GM10248 (cell line): Measurements from ENCODE around the gene UNC5B.

Source experiments
- CTCF ChIA-PET: fragments of 300-600 bp; sonication (Branson Sonifier 250); formaldehyde crosslinking; extraction: SDS; loops from one replicate; lab custom pipeline; 2021; ENCODE audit warnings: antibody characterized with exemption; lab: Yijun Ruan, JAX
- POLR2A ChIA-PET: fragments of 350-650 bp; sonication (Branson Sonifier 250); formaldehyde crosslinking; extraction: SDS; loops from one replicate; lab custom pipeline; 2020; ENCODE audit warnings: antibody characterized with exemption; lab: Yijun Ruan, JAX
- DNase-seq: peaks from one replicate; pipeline ENCODE4 v3.0.0; 2012; ENCODE audit errors: extremely low spot score
- TF ChIP-seq, protein P1 (sequence below): IDR thresholded peaks from 2 replicates; pipeline ENCODE4 v1.5.1; 2012; ENCODE audit warnings: mild to moderate bottlenecking, low read depth; ENCODE audit errors: extremely low read depth, missing control alignments, control extremely low read depth

The UNC5B gene

DNA sequence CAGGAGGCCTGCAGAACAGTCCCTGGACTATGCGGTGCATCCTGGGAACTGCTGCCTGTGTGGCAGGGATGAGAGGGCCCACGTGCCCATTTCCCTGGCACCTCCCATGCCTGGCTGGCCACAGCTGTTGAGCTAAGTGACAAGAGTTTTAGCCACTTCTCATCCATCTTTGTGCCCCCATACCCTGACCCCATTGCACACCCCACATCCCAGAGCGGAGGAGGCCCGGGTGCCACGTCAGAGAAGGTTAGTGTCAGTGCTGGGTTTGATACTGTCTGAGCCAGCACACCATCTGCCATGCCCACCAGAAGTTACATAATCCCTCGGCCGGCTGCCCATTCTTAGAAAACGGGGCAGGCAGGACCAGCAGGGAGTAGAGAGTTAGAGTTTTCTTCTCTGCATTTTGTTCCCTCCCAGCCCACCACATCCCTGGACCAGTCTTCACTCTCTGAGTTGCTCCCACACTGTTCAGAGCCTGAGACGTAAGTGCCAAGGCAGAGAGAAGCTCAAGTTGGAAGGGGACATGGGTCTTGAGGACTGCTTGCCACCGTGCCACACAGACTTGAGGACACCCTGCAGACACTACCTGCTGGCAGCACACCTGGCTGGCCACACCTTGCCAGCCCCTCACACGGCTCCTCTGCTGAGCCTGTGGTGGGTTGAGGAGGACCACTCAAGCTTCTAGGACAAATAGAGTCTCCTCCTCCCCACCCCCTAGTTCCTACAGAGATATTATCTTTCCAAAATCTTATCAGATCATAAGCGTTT lies 13.1 kb downstream of the UNC5B start:
- ChIA-PET CTCF (no interaction called here), POLR2A (no interaction called here)
- TF ChIP-seq, protein P1, sequence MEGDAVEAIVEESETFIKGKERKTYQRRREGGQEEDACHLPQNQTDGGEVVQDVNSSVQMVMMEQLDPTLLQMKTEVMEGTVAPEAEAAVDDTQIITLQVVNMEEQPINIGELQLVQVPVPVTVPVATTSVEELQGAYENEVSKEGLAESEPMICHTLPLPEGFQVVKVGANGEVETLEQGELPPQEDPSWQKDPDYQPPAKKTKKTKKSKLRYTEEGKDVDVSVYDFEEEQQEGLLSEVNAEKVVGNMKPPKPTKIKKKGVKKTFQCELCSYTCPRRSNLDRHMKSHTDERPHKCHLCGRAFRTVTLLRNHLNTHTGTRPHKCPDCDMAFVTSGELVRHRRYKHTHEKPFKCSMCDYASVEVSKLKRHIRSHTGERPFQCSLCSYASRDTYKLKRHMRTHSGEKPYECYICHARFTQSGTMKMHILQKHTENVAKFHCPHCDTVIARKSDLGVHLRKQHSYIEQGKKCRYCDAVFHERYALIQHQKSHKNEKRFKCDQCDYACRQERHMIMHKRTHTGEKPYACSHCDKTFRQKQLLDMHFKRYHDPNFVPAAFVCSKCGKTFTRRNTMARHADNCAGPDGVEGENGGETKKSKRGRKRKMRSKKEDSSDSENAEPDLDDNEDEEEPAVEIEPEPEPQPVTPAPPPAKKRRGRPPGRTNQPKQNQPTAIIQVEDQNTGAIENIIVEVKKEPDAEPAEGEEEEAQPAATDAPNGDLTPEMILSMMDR: no peak
- DNase-seq: no peak

DNA sequence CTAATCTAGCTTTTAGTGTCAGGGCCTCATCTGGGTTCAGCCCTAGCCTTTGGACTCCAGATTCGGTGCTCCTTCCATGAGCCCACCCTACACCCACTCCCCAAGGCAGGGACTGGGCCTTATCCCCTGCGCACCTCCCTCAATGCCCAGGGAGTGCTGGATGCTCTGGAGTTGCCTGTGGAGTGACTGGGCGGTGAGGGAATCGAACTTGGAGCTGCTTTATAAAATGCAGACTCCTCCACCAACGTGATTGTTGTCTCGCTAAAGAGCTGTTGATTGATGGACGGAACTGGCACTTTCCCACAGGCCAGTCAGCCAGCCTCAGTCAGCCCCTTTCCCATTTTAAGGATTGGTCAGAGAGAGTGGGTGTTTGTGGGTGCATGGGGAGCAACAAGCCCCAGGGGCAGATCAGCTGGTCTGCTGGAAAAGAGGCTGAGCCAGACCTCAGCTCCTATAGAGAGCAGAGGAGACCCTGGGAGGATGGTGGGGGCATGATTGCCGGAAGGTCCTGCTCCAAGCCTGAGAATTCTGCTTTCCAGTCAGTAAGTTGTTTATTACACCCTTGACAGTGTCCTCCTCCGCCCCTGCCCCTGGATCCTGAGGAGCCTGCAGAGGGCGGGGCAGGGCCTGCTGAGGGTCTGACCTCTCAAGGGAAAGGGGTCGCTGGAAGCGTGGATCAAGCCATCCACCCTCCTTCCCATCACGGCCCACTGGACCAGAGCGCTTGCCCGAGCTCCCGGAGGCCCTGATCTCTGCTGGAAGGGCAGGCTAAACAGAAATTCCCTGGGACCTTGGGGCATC lies 16.7 kb downstream of the UNC5B start:
- TF ChIP-seq, protein P1: no peak
- DNase-seq: no peak
- ChIA-PET POLR2A (no interaction called here), CTCF (interaction anchor here (1.0 to 1.2 kb wide), 2 partner anchors 304 to 317 kb away, joined by 3 to 4 read pairs; no protein-coding TSS in a partner anchor)

DNA sequence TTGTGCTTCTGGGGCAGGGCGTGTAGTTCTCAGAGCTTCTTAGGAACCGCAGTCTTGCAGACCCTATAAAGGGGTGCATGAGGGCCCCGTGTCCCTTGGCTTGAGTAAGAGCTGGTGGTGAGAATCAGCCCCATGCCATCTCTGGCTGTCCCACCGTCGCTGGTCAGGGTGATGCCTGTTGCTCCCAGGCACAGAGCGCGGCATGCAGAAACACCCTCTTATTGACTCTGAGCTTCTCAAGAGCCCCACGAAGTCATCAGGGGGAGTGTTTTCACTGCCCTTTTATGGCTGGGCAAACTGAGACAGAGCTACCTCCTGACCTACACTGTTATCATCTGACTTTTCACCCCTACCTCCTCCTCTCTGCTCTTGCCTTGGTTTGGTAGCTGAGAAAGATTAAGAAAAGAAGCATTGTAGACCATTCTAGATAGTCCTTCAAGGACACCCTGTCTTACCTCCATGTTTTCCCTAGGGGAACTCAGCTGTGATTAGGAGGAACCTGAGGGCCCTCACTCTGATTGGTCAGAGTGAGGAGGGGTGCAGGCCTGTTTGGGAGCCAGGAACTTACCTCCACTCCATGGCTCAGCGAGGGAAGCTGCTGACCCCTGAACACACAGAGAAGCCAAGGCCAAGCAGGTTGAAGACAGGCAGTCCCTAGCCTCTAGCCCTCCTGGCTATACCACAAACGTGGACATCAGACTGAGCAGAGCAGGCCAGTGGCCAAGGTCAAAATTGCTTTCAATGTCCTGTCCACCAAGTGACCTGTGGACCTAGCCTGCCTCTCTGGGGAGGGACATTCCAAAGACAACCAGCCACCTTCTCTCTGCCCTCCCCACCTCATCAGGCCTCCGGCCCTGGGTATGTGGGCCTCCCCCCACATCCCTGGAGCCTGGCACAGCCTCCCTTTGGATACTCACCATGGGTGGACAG lies 17.6 kb downstream of the UNC5B start:
- TF ChIP-seq, protein P1: no peak
- no peak for DNase-seq
- POLR2A ChIA-PET: no interaction called here
- CTCF ChIA-PET: interaction anchor here (1.0 to 1.2 kb wide), 2 partner anchors 13 to 318 kb away, joined by 4 read pairs; no protein-coding TSS in a partner anchor

DNA sequence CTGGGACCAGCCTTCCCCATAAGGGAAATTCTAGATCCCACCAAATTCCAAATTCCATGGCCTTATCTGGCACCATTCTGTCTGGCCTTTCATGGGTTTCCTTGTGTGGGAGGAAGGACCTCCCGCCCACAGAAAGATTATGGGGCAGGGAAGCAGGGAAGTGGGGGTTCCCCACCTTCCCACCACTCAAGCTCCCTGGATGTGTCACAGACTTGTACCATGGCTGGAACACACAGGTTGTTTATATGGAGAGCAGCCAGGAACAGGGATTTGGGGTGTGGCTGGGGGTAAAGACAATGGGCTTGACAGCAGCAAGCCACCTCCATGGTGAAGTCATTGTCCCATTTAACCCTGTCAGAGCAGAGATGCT lies 18.3 kb downstream of the UNC5B start:
- ChIA-PET CTCF (interaction anchor here (1.0 kb wide), 1 partner anchor 14 kb away, joined by 4 read pairs; no protein-coding TSS in a partner anchor), POLR2A (no interaction called here)
- no peak for DNase-seq
- TF ChIP-seq, protein P1: no peak

DNA sequence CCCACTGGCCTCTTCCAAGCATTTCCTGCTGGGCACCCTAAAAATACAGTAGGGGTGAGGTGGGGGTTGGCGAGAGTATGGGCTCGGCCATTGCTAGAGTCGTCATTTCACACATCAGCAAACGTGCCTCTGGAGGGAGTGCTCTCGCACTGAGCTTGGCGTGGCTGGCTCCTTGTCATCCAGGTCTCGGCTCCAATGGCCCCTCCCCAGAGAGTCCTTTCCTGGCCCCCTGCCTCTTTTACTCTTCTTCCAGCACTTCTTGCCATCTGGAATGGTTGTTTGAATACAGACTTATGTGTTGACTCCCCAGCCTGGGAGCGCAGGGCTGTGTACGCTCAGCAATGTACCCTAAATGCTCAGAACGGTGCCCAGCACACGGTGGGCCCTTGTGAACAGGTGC lies 18.8 kb downstream of the UNC5B start:
- TF ChIP-seq, protein P1: no peak
- ChIA-PET POLR2A (no interaction called here), CTCF (no interaction called here)
- DNase-seq: no peak
